Measurements from ENCODE around the gene EXOC6. TPM values are rescaled to one million over a fixed set of nuclear protein-coding genes. Genes with fewer than 3 reads are reported as not detected.

Gene EXOC6
- total and polyA plus RNA-seq, 2 of the 13 experiments (the other 11 are each of a cell fraction or from before 2014, with no cell fraction given): 22.2 to 29.2 TPM

GRCh38 chr10:92903633-92904032 lies 55.3 kb downstream of the EXOC6 start (continued):
- TF ChIP-seq ZNF142 (CRISPR knock-in tag; IDR thresholded peaks at IDR 0.05) (no peak), FOXM1 (CRISPR knock-in tag; IDR thresholded peaks at IDR 0.05) (no peak), UBTF (CRISPR knock-in tag; IDR thresholded peaks at IDR 0.05) (no peak), ATF3 (CRISPR knock-in tag; IDR thresholded peaks at IDR 0.05) (no peak), KLF13 (CRISPR knock-in tag; IDR thresholded peaks at IDR 0.05) (no peak), RXRB (CRISPR knock-in tag; IDR thresholded peaks at IDR 0.05; ENCODE audit: borderline replicate concordance) (no peak), FOXO1 (CRISPR knock-in tag; IDR thresholded peaks at IDR 0.05) (no peak), SETDB1 (CRISPR knock-in tag; IDR thresholded peaks at IDR 0.05; ENCODE audit: borderline replicate concordance) (no peak), SKI (IDR thresholded peaks at IDR 0.05; ENCODE audit: partially characterized antibody) (no peak), ZXDC (CRISPR knock-in tag; IDR thresholded peaks at IDR 0.05) (no peak), GPBP1L1 (CRISPR knock-in tag; IDR thresholded peaks at IDR 0.05) (no peak), MTF2 (CRISPR knock-in tag; IDR thresholded peaks at IDR 0.05; ENCODE audit: borderline replicate concordance) (no peak), NR0B2 (CRISPR knock-in tag; IDR thresholded peaks at IDR 0.05) (no peak), ZNF570 (CRISPR knock-in tag; IDR thresholded peaks at IDR 0.05; ENCODE audit: borderline replicate concordance) (no peak), ZBTB2 (CRISPR knock-in tag; IDR thresholded peaks at IDR 0.05; ENCODE audit: low read depth) (no peak)
